K562 (cell line): ENCODE results near the gene CLDN5. TPM values are rescaled to one million over a fixed set of nuclear protein-coding genes. Genes with fewer than 3 reads are reported as not detected.

Experiments
- ARID2 ChIP-seq: fragments of 450-650 bp; IDR thresholded peaks from 2 replicates; pipeline ENCODE4 v1.6.1; 2017; ENCODE audit warnings: antibody characterized with exemption, mild to moderate bottlenecking
- BRD9 ChIP-seq: fragments of 450-650 bp; IDR thresholded peaks from 2 replicates; pipeline ENCODE4 v1.6.1; 2018; ENCODE audit warnings: low read depth; ENCODE audit not compliant: partially characterized antibody
- CBFA2T3 ChIP-seq: fragments of 450-650 bp; IDR thresholded peaks from 2 replicates; pipeline ENCODE4 v1.6.1; 2017
- CEBPG ChIP-seq, 3 experiments: fragments of 200-800 bp in 1 of 3; sonication (Bioruptor generic) in 1 of 3; sonication (generic) in 1 of 3; formaldehyde crosslinking in 1 of 3; IDR thresholded peaks in 2 of 3; conservative IDR thresholded peaks in 1 of 3; 2 replicates each; pipeline versions ENCODE4 v1.6.1 to v1.8.0; 2016 to 2022; ENCODE audit warnings: missing compliant biosample characterization in 2 of 3, missing genetic modification characterization in 2 of 3, mild to moderate bottlenecking in 1 of 3, missing genetic modification reagents in 1 of 3
- CREB1 ChIP-seq, 2 experiments: sonication (generic) in 1 of 2; formaldehyde crosslinking in 1 of 2; IDR thresholded peaks; 2 replicates each; pipeline versions ENCODE4 v1.6.1 to v1.8.0; 2012 to 2022; ENCODE audit warnings: inconsistent platforms in 1 of 2, mild to moderate bottlenecking in 1 of 2, missing genetic modification reagents in 1 of 2, moderate library complexity in 1 of 2
- EHMT2 ChIP-seq: fragments of 450-650 bp; IDR thresholded peaks from 2 replicates; pipeline ENCODE4 v1.6.1; 2018; ENCODE audit warnings: antibody characterized with exemption
- FIP1L1 ChIP-seq: fragments of 200-400 bp; formaldehyde crosslinking; IDR thresholded peaks from 2 replicates; pipeline ENCODE4 v1.6.1; 2018; ENCODE audit warnings: mild to moderate bottlenecking, low read depth, low read length; ENCODE audit not compliant: poor library complexity, severe bottlenecking
- FOXA1 ChIP-seq: fragments of 450-650 bp; IDR thresholded peaks from 2 replicates; pipeline ENCODE4 v1.6.1; 2016; ENCODE audit warnings: mild to moderate bottlenecking, borderline replicate concordance
- FOXA3 ChIP-seq, 2 experiments: fragments of 450-650 bp in 1 of 2; sonication (generic) in 1 of 2; formaldehyde crosslinking; IDR thresholded peaks in 1 of 2; conservative IDR thresholded peaks in 1 of 2; 2 replicates each; pipeline versions ENCODE4 v1.4.0 to v1.8.0; 2020 to 2022; ENCODE audit warnings: mild to moderate bottlenecking in 2 of 2, missing genetic modification reagents in 1 of 2
- FOXK2 ChIP-seq, 2 experiments: fragments of 450-650 bp; IDR thresholded peaks in 1 of 2; conservative IDR thresholded peaks in 1 of 2; 2 replicates each; pipeline ENCODE4 v1.6.1; 2016; ENCODE audit warnings: low read depth in 2 of 2, mild to moderate bottlenecking in 1 of 2
- LARP7 ChIP-seq: fragments of 450-650 bp; IDR thresholded peaks from 2 replicates; pipeline ENCODE4 v1.6.1; 2016
- MIER1 ChIP-seq: fragments of 450-650 bp; IDR thresholded peaks from 2 replicates; pipeline ENCODE4 v1.6.1; 2016; ENCODE audit warnings: antibody characterized with exemption, mild to moderate bottlenecking, low read depth
- NR1H2 ChIP-seq: sonication (generic); formaldehyde crosslinking; IDR thresholded peaks from 2 replicates; pipeline ENCODE4 v1.4.0; 2020; ENCODE audit warnings: mild to moderate bottlenecking, missing genetic modification reagents
- RAD51 ChIP-seq: fragments of 450-650 bp; IDR thresholded peaks from 2 replicates; pipeline ENCODE4 v1.7.1; 2016; ENCODE audit warnings: low read depth, mild to moderate bottlenecking, borderline replicate concordance
- SETDB1 ChIP-seq: IDR thresholded peaks from one replicate; pipeline ENCODE4 v1.6.1; 2012; ENCODE audit warnings: low read length, control low read depth, inconsistent platforms
- SRSF3 ChIP-seq: fragments of 200-400 bp; formaldehyde crosslinking; IDR thresholded peaks from 2 replicates; pipeline ENCODE4 v1.6.1; 2016; ENCODE audit warnings: mild to moderate bottlenecking, low read length, moderate library complexity; ENCODE audit not compliant: insufficient read depth
- ZNF197 ChIP-seq: fragments of 200-800 bp; sonication (Bioruptor generic); IDR thresholded peaks from 2 replicates; pipeline ENCODE4 v1.6.1; 2016; ENCODE audit warnings: low read depth, missing genetic modification characterization, missing compliant biosample characterization
- ZNF561 ChIP-seq: fragments of 450-650 bp; formaldehyde crosslinking; conservative IDR thresholded peaks from 2 replicates; pipeline ENCODE4 v1.4.0; 2020; ENCODE audit warnings: mild to moderate bottlenecking, moderate library complexity
- ZNF584 ChIP-seq: fragments of 200-800 bp; sonication (Bioruptor generic); IDR thresholded peaks from 2 replicates; pipeline ENCODE4 v1.6.1; 2016; ENCODE audit warnings: low read depth, mild to moderate bottlenecking, missing genetic modification characterization, missing compliant biosample characterization
- ZNF695 ChIP-seq: fragments of 450-650 bp; formaldehyde crosslinking; IDR thresholded peaks from 2 replicates; pipeline ENCODE4 v1.4.0; 2020; ENCODE audit warnings: mild to moderate bottlenecking, moderate library complexity
- ZNF696 ChIP-seq: fragments of 250-450 bp; sonication (Bioruptor Pico); conservative IDR thresholded peaks from 2 replicates; pipeline ENCODE4 v1.4.0; 2020; ENCODE audit warnings: mild to moderate bottlenecking, moderate library complexity
- polyA plus RNA-seq, 8 experiments: library from polyadenylated mRNA; depleted of rRNA in 4 of 8; stranded (reverse) in 5 of 8; unstranded in 3 of 8; fragments of >200 nt; fragmentation: Nextera tagmentation in 2 of 8; fragmentation: Illumina TruSeq in 1 of 8; extraction: Ambion mirVana in 2 of 8; extraction: Trizol in 1 of 8; gene quantifications; 2 replicates each; pipeline versions ENCODE4 v1.2.1 to v1.2.3, GENCODE V29; 2011 to 2014; ENCODE audit warnings: inconsistent platforms in 1 of 8, missing spikeins in 1 of 8
- total RNA-seq, 7 experiments: library from RNA; depleted of rRNA in 6 of 7; stranded (reverse); fragments of >200 nt in 6 of 7; fragmentation: Illumina TruSeq in 2 of 7; extraction: Trizol in 2 of 7; gene quantifications; 2 replicates each; pipeline versions ENCODE4 v1.2.1 to v1.2.3, GENCODE V29; 2011 to 2021; ENCODE audit warnings: low replicate concordance in 1 of 7
- TF ChIP-seq, protein P1 (sequence below), 3 experiments: fragments of 200-800 bp in 1 of 3; fragments of 250-450 bp in 1 of 3; fragments of 450-650 bp in 1 of 3; sonication (Bioruptor Pico) in 1 of 3; sonication (Bioruptor generic) in 1 of 3; formaldehyde crosslinking in 1 of 3; IDR thresholded peaks; 2 replicates each; pipeline versions ENCODE4 v1.6.1 to v1.8.0; 2016 to 2022; ENCODE audit warnings: mild to moderate bottlenecking in 2 of 3, missing genetic modification characterization in 2 of 3, missing compliant biosample characterization in 1 of 3, moderate library complexity in 1 of 3
- TF ChIP-seq, protein P2 (sequence below): IDR thresholded peaks from 2 replicates; pipeline ENCODE4 v1.6.1; 2011; ENCODE audit not compliant: insufficient read length; ENCODE audit errors: extremely low read depth
- TF ChIP-seq, protein P3 (sequence below): sonication (generic); formaldehyde crosslinking; IDR thresholded peaks from 2 replicates; pipeline ENCODE4 v1.8.0; 2022; ENCODE audit warnings: mild to moderate bottlenecking, missing genetic modification reagents

Gene CLDN5
- total and polyA plus RNA-seq, 9 of the 15 experiments (the other 6 are each of a cell fraction or from before 2014, with no cell fraction given) = 0.20 TPM; not detected in 8

DNA sequence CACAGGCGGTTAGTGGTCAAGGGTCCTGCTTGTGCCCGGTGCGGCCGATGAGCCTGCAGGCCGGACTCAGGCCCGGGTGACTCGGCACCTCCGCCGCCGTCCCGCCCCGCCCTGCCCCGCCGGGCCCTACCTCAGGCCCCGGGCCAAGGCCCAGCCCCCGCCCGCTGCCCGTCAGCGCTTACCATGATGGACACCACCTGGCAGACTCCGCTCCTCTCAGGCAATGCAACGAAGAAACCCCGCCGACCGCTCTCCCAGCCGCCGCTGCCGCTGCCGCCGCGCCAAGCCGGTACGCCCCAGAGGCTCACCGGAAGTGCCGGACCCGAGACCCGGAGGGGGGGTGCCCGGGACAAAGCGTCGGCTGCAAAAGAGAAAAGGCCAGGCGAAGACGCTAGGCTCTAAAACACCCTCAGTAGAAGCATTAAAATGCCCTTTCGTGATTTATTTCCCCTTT lies 45.3 kb downstream of the CLDN5 start, which contains the start of gene UFD1 (continued):
- no peak for TF ChIP-seq ZNF561
- peak; percentile 82 for TF ChIP-seq FIP1L1
- no peak for TF ChIP-seq BRD9
- TF ChIP-seq FOXA3 (CRISPR knock-in tag; conservative IDR thresholded peaks at IDR 0.05 in 1 of 2, IDR thresholded peaks at IDR 0.05 in 1 of 2) = no peak
- no peak for TF ChIP-seq NR1H2 (CRISPR knock-in tag)
- no peak for TF ChIP-seq ZNF695 (CRISPR knock-in tag)
- TF ChIP-seq SETDB1 = no peak
- TF ChIP-seq CEBPG (CRISPR knock-in tag; IDR thresholded peaks at IDR 0.05) = no peak
- TF ChIP-seq CEBPG (tag; conservative IDR thresholded peaks at IDR 0.05 in 1 of 2, IDR thresholded peaks at IDR 0.05 in 1 of 2) = no peak
- TF ChIP-seq LARP7 = no peak
- TF ChIP-seq CREB1 (IDR thresholded peaks at IDR 0.05) = no peak
- no peak for TF ChIP-seq CREB1 (CRISPR knock-in tag; IDR thresholded peaks at IDR 0.05)
- no peak for TF ChIP-seq FOXA1
- TF ChIP-seq ZNF197 (CRISPR knock-in tag) = no peak
- TF ChIP-seq RAD51 = no peak
- TF ChIP-seq ARID2 = no peak
- TF ChIP-seq SRSF3 = no peak
- no peak for TF ChIP-seq FOXK2 (conservative IDR thresholded peaks at IDR 0.05 in 1 of 2, IDR thresholded peaks at IDR 0.05 in 1 of 2; ENCODE audit: low read depth in 2 of 2)
- TF ChIP-seq EHMT2 = no peak
- no peak for TF ChIP-seq MIER1
- TF ChIP-seq CBFA2T3 = no peak
- no peak for TF ChIP-seq ZNF584 (CRISPR knock-in tag)
- TF ChIP-seq, protein P1, sequence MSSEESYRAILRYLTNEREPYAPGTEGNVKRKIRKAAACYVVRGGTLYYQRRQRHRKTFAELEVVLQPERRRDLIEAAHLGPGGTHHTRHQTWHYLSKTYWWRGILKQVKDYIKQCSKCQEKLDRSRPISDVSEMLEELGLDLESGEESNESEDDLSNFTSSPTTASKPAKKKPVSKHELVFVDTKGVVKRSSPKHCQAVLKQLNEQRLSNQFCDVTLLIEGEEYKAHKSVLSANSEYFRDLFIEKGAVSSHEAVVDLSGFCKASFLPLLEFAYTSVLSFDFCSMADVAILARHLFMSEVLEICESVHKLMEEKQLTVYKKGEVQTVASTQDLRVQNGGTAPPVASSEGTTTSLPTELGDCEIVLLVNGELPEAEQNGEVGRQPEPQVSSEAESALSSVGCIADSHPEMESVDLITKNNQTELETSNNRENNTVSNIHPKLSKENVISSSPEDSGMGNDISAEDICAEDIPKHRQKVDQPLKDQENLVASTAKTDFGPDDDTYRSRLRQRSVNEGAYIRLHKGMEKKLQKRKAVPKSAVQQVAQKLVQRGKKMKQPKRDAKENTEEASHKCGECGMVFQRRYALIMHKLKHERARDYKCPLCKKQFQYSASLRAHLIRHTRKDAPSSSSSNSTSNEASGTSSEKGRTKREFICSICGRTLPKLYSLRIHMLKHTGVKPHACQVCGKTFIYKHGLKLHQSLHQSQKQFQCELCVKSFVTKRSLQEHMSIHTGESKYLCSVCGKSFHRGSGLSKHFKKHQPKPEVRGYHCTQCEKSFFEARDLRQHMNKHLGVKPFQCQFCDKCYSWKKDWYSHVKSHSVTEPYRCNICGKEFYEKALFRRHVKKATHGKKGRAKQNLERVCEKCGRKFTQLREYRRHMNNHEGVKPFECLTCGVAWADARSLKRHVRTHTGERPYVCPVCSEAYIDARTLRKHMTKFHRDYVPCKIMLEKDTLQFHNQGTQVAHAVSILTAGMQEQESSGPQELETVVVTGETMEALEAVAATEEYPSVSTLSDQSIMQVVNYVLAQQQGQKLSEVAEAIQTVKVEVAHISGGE (CRISPR knock-in tag; IDR thresholded peaks at IDR 0.05) = peak in 1 of 3 experiments; percentile 84; a peak in 2 of 6 replicates
- TF ChIP-seq, protein P2, sequence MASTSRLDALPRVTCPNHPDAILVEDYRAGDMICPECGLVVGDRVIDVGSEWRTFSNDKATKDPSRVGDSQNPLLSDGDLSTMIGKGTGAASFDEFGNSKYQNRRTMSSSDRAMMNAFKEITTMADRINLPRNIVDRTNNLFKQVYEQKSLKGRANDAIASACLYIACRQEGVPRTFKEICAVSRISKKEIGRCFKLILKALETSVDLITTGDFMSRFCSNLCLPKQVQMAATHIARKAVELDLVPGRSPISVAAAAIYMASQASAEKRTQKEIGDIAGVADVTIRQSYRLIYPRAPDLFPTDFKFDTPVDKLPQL = no peak
- no peak for TF ChIP-seq ZNF696 (CRISPR knock-in tag)
- TF ChIP-seq, protein P3, sequence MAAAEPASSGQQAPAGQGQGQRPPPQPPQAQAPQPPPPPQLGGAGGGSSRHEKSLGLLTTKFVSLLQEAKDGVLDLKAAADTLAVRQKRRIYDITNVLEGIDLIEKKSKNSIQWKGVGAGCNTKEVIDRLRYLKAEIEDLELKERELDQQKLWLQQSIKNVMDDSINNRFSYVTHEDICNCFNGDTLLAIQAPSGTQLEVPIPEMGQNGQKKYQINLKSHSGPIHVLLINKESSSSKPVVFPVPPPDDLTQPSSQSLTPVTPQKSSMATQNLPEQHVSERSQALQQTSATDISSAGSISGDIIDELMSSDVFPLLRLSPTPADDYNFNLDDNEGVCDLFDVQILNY (CRISPR knock-in tag) = no peak
